PC-3 (cell line): ENCODE results near the gene SELENOI.

Experiments
- EZH2 ChIP-seq: fragments of 300-600 bp; sonication (generic); IDR thresholded peaks from one replicate; pipeline ENCODE4 v1.6.1; 2017; ENCODE audit warnings: antibody characterized with exemption, mild to moderate bottlenecking, low read length; ENCODE audit not compliant: unreplicated experiment
- EZH2phosphoT487 ChIP-seq: fragments of 300-600 bp; sonication (generic); IDR thresholded peaks from 2 replicates; pipeline ENCODE4 v1.6.1; 2018; ENCODE audit warnings: mild to moderate bottlenecking, antibody characterized with exemption, low read length, borderline replicate concordance
- TF ChIP-seq, protein P1 (sequence below): fragments of 300-600 bp; sonication (generic); conservative IDR thresholded peaks from 2 replicates; pipeline ENCODE4 v1.5.1; 2017; ENCODE audit warnings: antibody characterized with exemption, low read depth, mild to moderate bottlenecking, low read length

DNA sequence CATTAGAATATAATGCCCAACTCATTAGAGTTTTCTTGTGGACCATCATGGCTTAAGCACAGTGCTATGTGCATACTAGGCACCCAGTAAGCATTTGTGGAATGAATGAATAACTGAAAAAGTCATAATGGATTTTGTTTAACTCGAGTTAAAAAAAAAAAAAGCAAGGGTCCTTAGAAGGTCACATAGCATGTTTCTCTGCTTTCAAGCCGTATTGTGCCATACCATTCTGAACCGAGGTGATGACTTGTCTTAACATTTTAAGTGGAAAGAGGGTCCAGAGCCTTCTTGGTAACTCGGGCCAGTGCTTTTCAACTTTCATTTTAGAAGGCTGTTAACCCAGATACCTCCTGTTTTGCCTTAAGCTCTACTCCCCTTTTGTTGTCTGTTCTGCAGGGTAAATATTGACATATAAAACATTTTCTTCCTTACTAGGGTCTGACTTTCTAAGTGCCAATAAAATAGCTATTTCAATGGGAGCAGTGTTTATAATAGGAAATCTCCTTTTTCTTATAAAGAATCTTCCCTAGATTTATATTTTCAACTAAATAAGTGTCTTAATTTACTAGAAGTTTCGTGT, 1.4 kb downstream of the SELENOI start:
- TF ChIP-seq, protein P1, sequence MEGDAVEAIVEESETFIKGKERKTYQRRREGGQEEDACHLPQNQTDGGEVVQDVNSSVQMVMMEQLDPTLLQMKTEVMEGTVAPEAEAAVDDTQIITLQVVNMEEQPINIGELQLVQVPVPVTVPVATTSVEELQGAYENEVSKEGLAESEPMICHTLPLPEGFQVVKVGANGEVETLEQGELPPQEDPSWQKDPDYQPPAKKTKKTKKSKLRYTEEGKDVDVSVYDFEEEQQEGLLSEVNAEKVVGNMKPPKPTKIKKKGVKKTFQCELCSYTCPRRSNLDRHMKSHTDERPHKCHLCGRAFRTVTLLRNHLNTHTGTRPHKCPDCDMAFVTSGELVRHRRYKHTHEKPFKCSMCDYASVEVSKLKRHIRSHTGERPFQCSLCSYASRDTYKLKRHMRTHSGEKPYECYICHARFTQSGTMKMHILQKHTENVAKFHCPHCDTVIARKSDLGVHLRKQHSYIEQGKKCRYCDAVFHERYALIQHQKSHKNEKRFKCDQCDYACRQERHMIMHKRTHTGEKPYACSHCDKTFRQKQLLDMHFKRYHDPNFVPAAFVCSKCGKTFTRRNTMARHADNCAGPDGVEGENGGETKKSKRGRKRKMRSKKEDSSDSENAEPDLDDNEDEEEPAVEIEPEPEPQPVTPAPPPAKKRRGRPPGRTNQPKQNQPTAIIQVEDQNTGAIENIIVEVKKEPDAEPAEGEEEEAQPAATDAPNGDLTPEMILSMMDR = no peak
- no peak for TF ChIP-seq EZH2
- TF ChIP-seq EZH2phosphoT487 = no peak
